ENCODE results near the gene FAM20B.
"Not testable (repeated sequence)": the region's sequence is repeated elsewhere in the genome, so short reads cannot be mapped to it uniquely, and the experiment has no call there.

The FAM20B gene

DNA sequence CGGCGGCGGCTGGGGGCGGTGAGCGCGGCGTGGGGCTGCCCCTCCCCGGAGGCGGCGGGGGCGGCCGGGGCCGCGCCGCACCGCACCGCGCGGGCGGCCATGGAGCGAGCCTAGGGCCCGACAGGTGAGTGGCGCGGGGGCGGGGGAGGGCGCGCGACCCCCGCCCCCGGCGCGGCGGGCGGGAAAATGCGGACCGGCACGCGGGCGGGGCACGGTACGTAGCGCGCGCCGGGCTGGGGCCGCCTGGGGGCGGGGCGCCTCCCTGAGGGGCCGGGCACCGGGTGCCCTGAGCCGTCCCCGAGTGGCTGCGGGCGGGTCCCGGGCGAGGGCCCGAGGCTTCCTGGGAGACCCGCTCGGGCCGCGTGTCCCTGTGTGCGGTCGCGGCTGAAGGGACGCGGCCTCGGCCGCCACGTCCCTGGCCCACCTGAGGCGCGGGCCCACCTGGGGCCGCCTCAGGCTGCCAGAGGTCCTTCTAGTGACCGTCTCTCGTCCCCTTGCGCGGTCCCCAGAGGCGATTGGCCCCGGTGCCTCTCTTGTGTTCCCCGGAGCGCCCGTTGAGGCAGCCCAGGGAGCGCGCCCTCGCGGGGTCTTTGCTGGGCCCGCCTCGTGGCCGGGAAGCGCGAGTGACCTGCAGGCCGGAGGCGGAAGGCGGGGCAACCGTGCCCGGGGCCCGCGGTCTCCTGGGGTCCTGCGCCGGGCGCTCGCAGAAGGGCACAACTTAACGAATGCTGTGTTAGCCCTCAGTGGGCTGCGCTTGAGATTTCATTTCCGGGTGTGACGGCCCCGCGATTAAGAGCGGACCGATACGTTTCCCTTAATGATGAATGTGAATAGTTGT, 500 bp downstream of the FAM20B start:
- DNase-seq, result peak; percentile 83

DNA sequence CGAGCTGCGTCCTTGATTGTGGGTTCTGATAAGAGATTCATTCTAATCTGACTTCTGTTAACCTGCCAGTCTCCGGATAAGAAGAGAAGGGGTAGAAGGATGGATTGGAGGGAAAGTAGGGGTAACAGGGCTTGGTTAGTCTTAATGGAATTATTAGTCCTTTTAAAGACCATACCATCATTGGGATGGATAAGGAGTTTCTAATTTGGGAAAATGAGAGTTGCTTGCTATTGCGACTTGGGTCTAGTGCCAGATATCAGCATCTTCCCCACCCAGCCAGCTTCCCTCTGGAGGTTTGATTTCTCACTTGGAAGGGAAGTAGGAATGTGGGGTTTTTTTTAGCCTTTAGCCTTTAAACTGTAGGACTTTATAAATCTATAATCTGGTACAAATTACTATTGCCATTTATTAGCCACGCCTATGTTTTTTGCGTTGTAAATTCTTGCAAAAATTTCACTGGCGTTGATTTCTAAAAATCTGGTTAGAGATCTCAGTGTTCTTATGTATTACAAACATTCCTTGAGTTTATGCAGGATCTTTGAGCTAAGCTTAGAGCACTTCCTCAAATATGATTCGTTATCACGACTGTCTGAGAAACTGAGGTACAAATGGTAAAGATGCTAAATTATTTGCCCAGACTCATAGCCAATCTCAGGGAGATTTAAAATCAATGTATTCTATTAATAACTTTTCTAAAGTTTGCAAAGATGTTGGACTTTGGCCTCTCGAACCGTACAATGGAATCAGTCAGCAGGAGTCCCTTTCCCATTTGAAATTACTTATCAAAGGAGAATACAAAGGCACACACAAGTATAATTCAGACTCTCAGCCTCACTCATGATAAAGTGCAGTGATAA, 1.3 kb downstream of the FAM20B start:
- DNase-seq, result no peak

DNA sequence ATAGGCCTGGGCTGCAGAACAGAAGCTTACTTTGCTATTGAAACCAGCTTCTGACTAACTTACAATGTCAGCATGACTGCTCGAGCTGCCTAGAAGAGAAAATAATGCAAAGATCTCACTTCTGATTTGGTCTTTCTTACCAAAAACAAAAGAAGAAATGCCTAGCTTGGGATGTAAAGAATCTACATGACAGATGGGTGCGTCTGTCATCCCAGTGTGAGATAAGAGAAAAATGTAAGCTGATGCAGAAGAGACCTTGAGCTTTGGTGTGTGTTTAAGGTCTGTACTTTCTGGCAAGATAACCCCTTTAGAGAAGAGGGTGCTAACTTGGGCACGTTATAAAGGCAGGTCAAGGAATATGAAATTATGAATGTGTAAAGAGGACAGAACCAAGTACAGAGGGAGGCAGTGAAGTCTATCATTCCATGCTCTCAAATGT, 3.6 kb downstream of the FAM20B start:
- DNase-seq, result no peak

DNA sequence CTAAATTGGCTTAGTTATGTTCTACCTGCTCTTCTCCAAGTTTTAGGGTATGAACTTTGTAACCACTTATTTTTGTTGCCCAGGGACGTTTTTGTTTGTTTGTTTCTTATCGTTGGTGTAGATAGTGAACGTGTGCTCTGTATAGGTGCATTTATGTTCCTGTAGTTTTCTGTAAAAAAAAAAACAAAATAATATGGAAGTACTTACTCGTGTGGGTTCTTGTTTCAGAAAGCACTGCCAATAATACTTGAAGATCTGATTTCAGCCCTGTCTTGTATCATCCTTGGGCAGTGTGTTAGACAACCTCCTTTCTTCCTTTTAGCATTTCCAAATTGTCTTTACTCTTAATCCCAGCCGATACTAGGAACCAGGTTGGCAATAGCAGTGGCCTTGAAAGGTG, 4.4 kb downstream of the FAM20B start:
- no peak for DNase-seq

DNA sequence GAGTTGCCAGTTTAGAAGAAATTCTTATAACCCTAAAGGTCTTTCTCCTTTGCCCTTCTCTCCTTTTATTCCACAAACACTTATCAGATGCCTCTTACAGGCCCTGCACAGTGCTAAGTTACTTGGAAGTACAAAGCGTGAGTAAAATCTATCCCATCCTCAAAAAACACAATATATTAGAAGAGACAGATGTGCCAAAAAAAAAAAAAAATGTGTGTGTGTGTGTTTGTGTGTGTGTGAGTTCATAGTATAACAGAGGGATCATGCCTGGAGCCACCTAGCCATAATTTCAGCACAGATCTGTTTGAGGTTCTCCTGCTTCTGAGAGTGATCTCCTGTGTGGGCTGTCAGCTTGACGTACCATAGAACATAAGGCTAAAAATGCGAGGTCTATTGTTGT, 5.0 kb downstream of the FAM20B start:
- no peak for DNase-seq

DNA sequence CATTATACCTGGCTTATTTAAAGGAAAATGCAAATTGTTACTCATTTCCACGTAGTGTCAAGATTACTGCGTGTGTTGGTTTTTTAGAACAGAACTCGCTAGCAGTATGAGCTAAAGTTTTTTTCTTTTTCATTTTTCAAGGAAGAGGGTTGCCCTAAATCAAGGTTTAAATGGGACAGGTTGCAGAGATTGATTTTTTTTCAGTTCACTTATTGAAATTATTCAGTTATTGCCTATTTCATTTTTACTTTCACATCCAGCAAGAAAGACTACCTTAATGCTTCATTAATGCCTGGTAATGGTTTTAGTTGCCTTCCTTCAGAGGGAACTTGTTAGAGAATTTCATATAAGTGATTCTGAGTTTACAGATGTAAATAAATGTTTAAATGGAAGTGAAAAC, 5.6 kb downstream of the FAM20B start:
- no peak for DNase-seq

DNA sequence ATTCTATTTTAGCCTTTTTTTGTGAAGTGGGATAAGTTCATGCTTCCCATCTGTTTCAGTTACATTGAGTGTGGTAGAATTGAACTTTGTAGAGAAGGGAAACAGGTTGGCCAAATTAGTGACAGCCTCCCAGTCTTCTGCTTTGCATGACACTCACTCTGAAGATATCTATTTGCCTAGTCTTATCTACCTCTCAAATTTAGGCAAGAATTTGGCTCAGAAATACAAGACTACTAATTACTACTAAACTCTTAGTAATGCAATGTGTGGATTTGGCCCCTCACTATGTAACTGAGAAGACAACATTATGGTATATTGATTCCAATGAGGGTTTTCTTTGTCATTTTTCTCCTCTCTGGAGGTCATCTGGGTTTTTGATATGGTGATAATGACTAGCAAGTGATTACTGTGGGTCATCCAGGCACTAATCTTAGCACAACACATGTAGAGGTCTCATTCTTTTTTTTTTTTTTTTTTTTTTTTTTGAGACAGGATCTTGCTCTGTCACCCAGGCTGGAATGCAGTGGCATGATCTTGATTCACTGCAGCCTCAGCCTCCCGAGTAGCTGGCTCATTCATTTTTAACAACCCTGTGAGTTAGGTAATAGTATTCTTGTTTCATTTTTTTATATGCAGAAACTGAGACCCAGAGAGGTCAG, 6.3 kb downstream of the FAM20B start:
- DNase-seq, result no peak

DNA sequence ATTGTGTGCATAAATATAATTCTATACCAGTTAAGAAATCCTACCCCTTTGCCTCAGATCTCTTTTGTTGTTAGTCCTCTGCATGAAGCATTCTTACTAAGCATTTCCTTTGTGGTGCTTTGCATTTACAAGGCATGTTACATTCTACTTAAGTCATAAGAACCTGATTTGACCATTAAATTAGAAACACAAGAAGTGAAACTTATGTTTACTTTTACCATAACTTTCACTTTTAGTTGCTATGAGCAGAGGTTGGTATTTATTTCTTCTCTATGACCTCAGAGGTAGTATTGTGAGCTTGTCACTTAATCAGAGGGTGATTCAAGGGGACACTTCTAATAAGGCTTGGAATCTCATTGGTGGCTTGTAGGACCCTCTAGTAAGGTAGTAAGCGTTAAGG, 9.0 kb downstream of the FAM20B start:
- no peak for DNase-seq

DNA sequence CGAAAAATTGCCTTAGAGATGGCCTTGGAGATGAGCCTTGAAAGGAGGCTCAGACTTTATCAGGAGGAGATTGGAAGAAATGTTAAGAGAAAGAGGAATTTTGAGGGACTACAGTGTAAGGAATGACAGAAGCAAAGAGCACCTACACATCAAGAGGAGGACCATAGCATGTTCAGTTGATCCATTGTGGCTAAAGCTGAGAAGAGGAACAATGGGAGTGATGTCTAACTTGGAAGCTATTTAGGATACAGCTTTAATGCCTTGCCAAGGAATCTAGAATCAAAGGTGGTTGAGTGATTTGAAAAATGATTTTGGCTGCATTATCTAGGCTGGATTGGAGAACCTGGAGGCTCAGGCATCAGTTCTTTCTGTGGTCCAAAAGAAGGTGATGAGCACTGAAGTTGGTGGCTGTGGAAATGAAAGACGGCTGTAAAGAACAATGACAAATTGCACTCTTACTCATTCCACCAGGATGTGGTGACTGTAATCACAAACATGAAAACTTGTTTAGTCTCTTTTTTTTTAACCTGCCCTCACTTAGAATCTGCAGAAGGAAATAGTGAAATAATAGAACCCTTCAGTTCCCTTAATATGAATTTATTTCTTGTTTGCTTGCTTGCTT, 11.3 kb downstream of the FAM20B start:
- peak; percentile 42 for DNase-seq

DNA sequence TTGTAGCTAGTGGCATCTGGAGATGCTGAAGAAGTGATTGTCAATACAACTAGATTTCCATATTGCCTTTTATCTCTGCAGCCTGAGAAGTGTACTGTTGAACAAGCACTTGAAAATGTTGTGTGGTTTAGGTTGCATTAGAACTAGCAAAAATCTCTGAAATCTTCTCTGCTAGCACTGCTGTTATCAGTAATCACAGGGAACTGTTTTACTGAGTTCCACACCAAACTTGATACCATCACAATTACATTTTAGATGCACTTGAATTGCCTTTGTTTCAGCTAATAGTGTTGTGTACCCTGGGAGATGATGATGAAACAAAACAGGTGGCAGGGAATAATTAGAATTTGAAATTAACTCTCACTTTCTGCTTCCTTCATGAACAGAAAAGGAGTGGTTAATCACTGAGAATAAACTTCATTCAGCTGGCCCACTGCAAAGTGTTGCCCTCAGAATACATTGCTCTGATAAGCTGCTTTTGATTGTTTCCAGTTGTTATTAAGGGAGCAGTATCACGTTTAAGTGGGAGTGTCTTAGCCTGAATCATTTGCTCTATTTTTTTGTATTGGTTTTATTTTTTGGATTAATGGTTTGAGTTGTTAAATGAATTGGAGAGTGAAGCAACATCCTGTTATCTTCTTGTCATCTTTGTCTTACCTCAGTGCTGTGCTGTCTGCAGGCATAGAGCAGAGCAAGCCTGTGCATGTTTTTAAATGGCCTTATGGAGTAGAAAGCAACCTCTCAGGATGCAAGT, 13.0 kb downstream of the FAM20B start:
- DNase-seq, result no peak

DNA sequence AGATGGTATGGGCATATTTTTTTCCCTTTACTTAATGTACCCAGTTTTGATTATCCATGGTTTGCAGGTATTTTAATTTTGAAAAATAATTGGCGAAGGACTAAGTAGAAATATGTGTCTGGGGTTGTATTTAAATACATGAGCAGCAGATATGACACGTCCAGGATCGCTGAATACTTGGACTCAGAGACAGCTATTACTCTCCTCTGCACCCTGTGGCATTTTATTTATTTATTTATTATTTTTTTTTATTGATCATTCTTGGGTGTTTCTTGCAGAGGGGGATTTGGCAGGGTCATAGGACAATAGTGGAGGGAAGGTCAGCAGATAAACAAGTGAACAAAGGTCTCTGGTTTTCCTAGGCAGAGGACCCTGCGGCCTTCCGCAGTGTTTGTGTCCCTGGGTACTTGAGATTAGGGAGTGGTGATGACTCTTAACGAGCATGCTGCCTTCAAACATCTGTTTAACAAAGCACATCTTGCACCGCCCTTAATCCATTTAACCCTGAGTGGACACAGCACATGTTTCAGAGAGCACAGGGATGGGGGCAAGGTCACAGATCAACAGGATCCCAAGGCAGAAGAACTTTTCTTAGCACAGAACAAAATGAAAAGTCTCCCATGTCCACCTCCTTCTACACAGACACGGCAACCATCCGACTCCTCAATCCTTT, 13.9 kb downstream of the FAM20B start:
- not testable (repeated sequence) for DNase-seq

DNA sequence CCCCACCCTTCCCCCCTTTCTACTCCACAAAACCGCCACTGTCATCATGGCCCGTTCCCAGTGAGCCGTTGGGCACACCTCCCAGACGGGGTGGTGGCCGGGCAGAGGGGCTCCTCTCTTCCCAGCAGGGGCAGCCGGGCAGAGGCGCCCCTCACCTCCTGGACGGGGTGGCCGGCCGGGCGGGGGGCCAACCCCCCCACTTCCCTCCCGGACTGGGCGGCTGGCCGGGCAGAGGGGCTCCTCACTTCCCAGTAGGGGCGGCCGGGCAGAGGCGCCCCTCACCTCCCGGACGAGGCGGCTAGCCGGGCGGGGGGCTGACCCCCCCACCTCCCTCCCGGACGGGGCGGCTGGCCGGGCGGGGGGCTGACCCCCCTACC, 14.5 kb downstream of the FAM20B start:
- not testable (repeated sequence) for DNase-seq

DNA sequence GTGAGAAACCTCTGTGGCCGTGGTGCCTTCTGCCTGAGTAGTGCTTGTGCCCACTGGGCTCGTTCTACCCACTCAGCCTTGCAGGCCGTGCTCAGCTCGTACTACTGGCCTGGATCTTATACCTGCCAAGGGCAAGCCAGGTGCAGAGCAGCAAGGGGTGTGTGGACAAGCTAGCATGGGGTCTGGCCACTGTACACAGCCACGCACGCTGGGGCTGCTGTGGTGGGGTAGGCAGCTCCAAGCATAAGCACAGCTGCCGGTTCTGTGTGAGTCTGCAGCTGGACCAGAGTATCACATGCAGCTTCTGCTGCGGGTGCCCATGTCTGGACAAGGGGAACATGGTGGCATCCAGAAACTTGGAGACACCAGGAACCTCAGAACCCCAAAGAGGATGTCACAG, 16.4 kb downstream of the FAM20B start:
- DNase-seq, result no peak

DNA sequence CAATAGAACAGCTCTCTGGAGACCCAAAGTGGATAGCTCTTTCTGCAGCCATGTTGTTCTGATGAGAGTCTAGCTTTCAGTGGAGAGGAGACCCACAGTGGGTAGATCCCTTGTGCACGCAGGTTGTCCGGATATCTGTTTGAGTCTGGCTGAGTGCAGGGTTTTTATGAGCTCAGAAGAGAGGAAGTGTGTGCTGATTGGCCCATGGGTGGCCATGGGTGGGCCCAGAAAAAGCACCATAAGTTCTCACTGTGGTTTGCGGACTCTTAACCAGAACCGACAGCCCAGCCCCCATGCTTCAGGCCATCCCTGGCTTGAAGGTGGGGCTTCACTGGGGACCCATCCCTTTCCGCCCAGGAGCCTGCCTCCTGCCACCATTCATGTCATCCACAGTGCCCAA, 17.0 kb downstream of the FAM20B start:
- no peak for DNase-seq

DNA sequence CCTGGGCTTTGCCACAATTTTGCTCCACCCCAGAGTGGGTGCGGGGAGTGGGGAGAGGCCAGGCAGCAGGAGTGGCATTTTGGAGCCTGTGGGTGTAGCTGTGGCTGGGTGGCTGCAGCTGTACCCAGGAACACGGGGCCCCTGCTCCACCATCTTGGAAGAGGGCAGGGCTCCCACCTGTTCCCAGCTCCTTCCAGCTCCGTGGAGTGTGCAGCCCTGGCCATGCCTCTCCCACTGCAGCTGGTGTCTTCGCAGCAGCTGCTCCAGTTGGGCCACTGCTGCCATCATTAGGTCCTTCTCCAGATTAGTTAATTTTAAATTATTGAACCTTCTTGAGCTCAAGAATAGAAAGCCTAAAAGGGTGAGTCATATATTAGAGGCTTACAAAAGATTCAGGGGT, 17.6 kb downstream of the FAM20B start:
- no peak for DNase-seq

DNA sequence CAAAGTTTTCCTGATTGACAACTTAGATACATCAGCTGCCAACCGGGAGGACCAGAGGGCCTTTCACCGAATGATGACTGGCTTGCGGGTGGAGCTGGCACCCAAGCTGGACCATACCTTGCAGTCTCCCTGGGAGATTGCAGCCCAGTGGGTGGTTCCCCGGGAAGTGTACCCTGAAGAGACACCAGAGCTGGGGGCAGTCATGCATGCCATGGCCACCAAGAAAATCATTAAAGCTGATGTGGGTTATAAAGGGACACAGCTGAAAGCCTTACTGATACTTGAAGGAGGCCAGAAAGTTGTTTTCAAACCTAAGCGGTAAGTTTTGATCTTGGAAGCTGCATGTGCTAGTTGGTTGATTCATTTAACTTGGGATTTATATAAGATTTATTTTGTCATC, 18.2 kb downstream of the FAM20B start:
- no peak for DNase-seq

DNA sequence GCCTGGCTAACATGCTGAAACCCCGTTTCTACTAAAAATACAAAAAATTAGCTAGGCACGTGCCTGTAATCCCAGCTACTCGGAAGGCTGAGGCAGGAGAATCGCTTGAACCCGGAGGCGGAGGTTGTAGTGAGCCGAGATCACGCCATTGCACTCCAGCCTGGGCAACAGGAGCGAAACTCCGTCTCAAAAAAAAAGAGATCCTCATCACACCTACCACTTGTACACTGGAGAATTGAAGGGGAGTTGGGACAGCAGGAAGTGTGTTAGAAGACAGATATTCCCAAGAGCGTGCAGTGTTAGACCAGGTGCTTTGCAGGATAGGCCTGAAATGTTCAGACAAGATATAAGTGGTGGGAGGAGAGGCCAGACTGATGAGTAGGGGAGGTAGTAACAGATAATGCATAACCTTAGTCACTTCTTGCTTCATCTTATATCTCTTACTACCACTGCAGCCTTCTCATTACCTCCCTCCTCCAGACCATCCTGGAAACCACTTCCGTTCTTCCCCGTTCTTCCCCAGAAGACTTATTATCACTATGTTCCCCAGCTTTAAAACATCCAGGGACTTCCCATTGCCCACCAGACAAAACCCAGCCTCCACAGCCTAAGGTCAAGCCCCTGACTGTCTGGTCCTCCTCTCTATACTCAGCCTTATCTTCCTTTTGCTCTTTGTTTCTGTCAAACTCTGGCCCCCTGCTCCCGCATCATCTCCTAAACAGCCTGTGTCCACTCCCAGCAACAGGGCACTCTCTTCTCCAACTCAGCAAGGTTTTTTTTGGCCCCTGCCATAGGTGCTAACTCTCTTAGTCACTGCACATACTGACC, 21.3 kb downstream of the FAM20B start:
- no peak for DNase-seq

DNA sequence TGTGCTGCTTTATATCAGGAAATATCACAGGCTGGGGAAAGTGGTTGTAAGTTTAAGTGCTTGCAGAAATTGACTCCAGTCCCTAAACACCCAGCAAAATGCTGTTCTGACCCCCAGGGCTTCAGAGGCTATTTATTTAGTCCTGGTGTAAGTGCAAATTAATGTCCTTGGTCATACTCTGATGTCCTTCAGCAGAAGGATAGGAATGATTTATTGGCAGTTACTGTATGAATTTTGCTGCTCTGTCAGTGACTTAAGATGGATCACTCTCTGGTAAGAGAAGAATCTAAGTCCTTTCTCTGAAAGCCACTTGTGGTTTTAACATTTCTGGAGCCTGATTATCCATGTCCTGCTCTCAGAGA, 21.9 kb downstream of the FAM20B start:
- no peak for DNase-seq

DNA sequence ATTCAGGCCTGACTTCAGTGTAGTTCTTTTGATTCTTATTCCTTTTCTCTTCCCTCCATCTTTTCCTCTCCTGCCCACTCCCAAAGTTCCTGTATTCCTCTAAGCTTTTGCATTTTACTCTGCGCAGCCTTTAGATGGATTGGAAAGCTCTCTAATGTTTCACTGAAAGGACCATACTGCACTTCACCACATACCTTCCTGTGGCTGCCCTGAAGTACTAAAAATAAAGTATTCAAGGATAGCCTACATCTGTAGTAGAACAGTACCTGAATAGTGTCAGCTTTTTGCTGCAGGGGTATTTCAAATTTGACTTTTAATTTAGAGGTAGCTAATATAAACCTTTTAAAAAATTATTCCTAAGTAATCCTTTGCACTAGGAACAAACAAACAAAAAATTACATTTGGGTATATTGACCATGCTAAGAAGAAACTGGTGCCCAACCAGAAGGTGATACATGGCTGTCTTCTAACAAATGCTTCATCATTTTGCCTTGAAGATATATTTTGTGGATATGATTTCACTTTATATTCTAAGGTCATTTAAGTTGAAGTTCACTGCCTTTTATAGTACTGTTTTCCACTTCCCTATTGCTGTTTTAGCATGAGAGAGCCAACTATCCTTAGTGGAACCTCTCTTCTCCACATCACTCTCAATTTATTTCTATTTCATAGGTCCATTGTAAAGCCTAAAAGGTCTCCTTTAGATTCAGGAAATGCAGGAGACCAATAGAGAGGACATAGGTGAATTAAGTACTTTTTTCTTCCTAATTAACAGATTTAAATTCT, 22.8 kb downstream of the FAM20B start:
- no peak for DNase-seq

DNA sequence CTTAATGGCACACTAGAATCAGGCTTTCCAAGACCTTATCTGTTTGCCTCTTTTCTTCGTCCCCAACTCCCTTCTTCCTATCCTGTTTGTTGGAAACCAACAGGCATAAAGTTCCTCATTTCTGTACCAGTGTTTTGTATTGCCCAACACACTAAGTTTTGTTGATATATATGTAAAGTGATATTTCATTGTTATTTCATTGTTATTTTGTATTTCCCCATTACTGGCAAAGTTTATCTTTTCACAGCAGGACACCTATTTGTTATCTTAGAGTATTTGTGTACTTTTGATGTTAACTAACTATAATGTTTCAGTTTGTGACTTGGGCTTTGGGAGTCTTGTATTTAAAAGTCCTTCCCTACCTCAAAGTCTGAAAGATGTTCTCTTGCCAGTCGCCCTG, 27.1 kb downstream of the FAM20B start:
- DNase-seq, result no peak

All from CD4-positive, alpha-beta T cell treated with Interleukin-6 for 4 hours (primary cell).